GM23338 (cell line): Measurements from ENCODE around the gene FOXK2. TPM values are rescaled to one million over a fixed set of nuclear protein-coding genes. Genes with fewer than 3 reads are reported as not detected.

ENCODE experiments used
- ATAC-seq: fragments of 200-7000 bp; cut with Tn5 transposase; 3 replicates; pipeline ENCODE4 v1.9.1; 2020
- DNase-seq: peaks from one replicate; pipeline ENCODE4 v3.0.0-alpha.2; 2015; ENCODE audit warnings: low spot score
- H2AFZ ChIP-seq: fragments of 200-600 bp; sonication (generic); 2 replicates; pipeline ENCODE4 v1.8.0; 2016; ENCODE audit warnings: antibody characterized with exemption, mild to moderate bottlenecking, moderate library complexity
- H3F3A ChIP-seq: fragments of 200-600 bp; sonication (generic); replicated peaks from 2 replicates; pipeline ENCODE4 v1.8.0; 2017; ENCODE audit warnings: antibody characterized with exemption, mixed run types, low read depth
- H3K27ac ChIP-seq: fragments of 200-600 bp; sonication (generic); 2 replicates; pipeline ENCODE4 v1.6.1; 2016; ENCODE audit warnings: low read depth
- H3K27me3 ChIP-seq: fragments of 200-600 bp; sonication (generic); 2 replicates; pipeline ENCODE4 v1.8.0; 2016; ENCODE audit warnings: mild to moderate bottlenecking, mixed run types, moderate library complexity; ENCODE audit not compliant: insufficient read depth
- H3K36me3 ChIP-seq: fragments of 200-600 bp; sonication (generic); 2 replicates; pipeline ENCODE4 v1.8.0; 2016; ENCODE audit warnings: mild to moderate bottlenecking; ENCODE audit not compliant: insufficient read depth
- H3K4me1 ChIP-seq: fragments of 200-600 bp; sonication (generic); 2 replicates; pipeline ENCODE4 v1.8.0; 2016; ENCODE audit warnings: mild to moderate bottlenecking, moderate library complexity; ENCODE audit not compliant: insufficient read depth
- H3K4me2 ChIP-seq: fragments of 200-600 bp; sonication (generic); 2 replicates; pipeline ENCODE4 v1.7.1; 2017; ENCODE audit warnings: mixed run types
- H3K4me3 ChIP-seq: fragments of 200-600 bp; sonication (generic); 2 replicates; pipeline ENCODE4 v1.6.1; 2016; ENCODE audit warnings: mixed run types
- H3K79me2 ChIP-seq: fragments of 200-600 bp; sonication (generic); replicated peaks from 2 replicates; pipeline ENCODE4 v1.8.0; 2017; ENCODE audit warnings: mild to moderate bottlenecking; ENCODE audit not compliant: insufficient read depth
- H3K9me2 ChIP-seq: fragments of 200-600 bp; sonication (generic); 2 replicates; pipeline ENCODE4 v1.8.0; 2017; ENCODE audit not compliant: insufficient read depth
- H4K20me1 ChIP-seq: fragments of 200-600 bp; sonication (generic); replicated peaks from 2 replicates; pipeline ENCODE4 v1.8.0; 2017; ENCODE audit warnings: mild to moderate bottlenecking; ENCODE audit not compliant: insufficient read depth
- H3K27ac Mint-ChIP-seq: 2 replicates; pipeline ENCODE4 v1.8.0; 2020; ENCODE audit warnings: inconsistent platforms, mild to moderate bottlenecking, moderate library complexity, mixed read lengths
- H3K27me3 Mint-ChIP-seq: 3 replicates; pipeline ENCODE4 v1.8.0; 2022; ENCODE audit warnings: low read depth, mild to moderate bottlenecking, moderate library complexity, mixed read lengths, inconsistent platforms; ENCODE audit not compliant: insufficient read depth, poor library complexity
- H3K36me3 Mint-ChIP-seq: 3 replicates; pipeline ENCODE4 v1.8.0; 2021; ENCODE audit warnings: low read depth, mild to moderate bottlenecking, inconsistent platforms, moderate library complexity, mixed read lengths
- H3K4me1 Mint-ChIP-seq: 3 replicates; pipeline ENCODE4 v1.8.0; 2020; ENCODE audit warnings: mild to moderate bottlenecking, inconsistent platforms, mixed read lengths
- H3K4me3 Mint-ChIP-seq: 3 replicates; pipeline ENCODE4 v1.8.0; 2021; ENCODE audit warnings: moderate library complexity, mild to moderate bottlenecking, inconsistent platforms, mixed read lengths
- H3K9me3 Mint-ChIP-seq: 3 replicates; pipeline ENCODE4 v1.8.0; 2020; ENCODE audit warnings: moderate library complexity, mild to moderate bottlenecking, inconsistent platforms, mixed read lengths
- CTCF ChIP-seq, 2 experiments: fragments of 200-600 bp in 1 of 2; sonication (generic) in 1 of 2; conservative IDR thresholded peaks; 2 replicates each; pipeline versions ENCODE4 v1.5.1 to v1.6.1; 2016 to 2017; ENCODE audit warnings: antibody characterized with exemption in 2 of 2, low read depth in 2 of 2, mild to moderate bottlenecking in 2 of 2, moderate library complexity in 1 of 2
- EZH2 ChIP-seq: fragments of 200-600 bp; sonication (generic); IDR thresholded peaks from one replicate; pipeline ENCODE4 v1.8.0; 2017; ENCODE audit warnings: antibody characterized with exemption, mild to moderate bottlenecking, low read depth; ENCODE audit not compliant: unreplicated experiment
- EZH2phosphoT487 ChIP-seq: fragments of 200-600 bp; sonication (generic); IDR thresholded peaks from one replicate; pipeline ENCODE4 v1.8.1; 2018; ENCODE audit warnings: antibody characterized with exemption; ENCODE audit not compliant: unreplicated experiment
- JUNB ChIP-seq: IDR thresholded peaks from one replicate; pipeline ENCODE4 v1.6.1; 2016; ENCODE audit warnings: antibody characterized with exemption; ENCODE audit not compliant: unreplicated experiment
- NANOG ChIP-seq: IDR thresholded peaks from 2 replicates; pipeline ENCODE4 v1.6.1; 2016; ENCODE audit warnings: antibody characterized with exemption, borderline replicate concordance
- POLR2AphosphoS5 ChIP-seq: IDR thresholded peaks from 2 replicates; pipeline ENCODE4 v1.6.1; 2016; ENCODE audit warnings: antibody characterized with exemption, low read depth
- STAT1 ChIP-seq: IDR thresholded peaks from one replicate; pipeline ENCODE4 v1.6.1; 2016; ENCODE audit warnings: antibody characterized with exemption; ENCODE audit not compliant: unreplicated experiment
- ZNF114 ChIP-seq: fragments of 250-450 bp; sonication (Bioruptor Pico); IDR thresholded peaks from 2 replicates; pipeline ENCODE4 v1.5.0; 2020; ENCODE audit warnings: mild to moderate bottlenecking, moderate library complexity
- polyA plus RNA-seq: library from polyadenylated mRNA; unstranded; fragments of >200 nt; fragmentation: Nextera tagmentation; extraction: Ambion mirVana; gene quantifications from 2 replicates; pipeline ENCODE4 v1.2.1, GENCODE V29; 2016
- total RNA-seq: library from RNA; depleted of rRNA; stranded (reverse); fragments of >200 nt; shearing (Covaris generic); gene quantifications from 2 replicates; pipeline ENCODE4 v1.2.3, GENCODE V29; 2014
- TF ChIP-seq, protein P1 (sequence below): fragments of 250-450 bp; sonication (Bioruptor Pico); IDR thresholded peaks from 2 replicates; pipeline ENCODE4 v1.5.0; 2020; ENCODE audit warnings: mild to moderate bottlenecking, moderate library complexity
- TF ChIP-seq, protein P2 (sequence below): IDR thresholded peaks from 2 replicates; pipeline ENCODE4 v1.6.1; 2016; ENCODE audit warnings: antibody characterized with exemption

Gene FOXK2
- total and polyA plus RNA-seq, 2 experiments from 2014 or later = 12.3 to 66.0 TPM

- TF ChIP-seq, protein P1, sequence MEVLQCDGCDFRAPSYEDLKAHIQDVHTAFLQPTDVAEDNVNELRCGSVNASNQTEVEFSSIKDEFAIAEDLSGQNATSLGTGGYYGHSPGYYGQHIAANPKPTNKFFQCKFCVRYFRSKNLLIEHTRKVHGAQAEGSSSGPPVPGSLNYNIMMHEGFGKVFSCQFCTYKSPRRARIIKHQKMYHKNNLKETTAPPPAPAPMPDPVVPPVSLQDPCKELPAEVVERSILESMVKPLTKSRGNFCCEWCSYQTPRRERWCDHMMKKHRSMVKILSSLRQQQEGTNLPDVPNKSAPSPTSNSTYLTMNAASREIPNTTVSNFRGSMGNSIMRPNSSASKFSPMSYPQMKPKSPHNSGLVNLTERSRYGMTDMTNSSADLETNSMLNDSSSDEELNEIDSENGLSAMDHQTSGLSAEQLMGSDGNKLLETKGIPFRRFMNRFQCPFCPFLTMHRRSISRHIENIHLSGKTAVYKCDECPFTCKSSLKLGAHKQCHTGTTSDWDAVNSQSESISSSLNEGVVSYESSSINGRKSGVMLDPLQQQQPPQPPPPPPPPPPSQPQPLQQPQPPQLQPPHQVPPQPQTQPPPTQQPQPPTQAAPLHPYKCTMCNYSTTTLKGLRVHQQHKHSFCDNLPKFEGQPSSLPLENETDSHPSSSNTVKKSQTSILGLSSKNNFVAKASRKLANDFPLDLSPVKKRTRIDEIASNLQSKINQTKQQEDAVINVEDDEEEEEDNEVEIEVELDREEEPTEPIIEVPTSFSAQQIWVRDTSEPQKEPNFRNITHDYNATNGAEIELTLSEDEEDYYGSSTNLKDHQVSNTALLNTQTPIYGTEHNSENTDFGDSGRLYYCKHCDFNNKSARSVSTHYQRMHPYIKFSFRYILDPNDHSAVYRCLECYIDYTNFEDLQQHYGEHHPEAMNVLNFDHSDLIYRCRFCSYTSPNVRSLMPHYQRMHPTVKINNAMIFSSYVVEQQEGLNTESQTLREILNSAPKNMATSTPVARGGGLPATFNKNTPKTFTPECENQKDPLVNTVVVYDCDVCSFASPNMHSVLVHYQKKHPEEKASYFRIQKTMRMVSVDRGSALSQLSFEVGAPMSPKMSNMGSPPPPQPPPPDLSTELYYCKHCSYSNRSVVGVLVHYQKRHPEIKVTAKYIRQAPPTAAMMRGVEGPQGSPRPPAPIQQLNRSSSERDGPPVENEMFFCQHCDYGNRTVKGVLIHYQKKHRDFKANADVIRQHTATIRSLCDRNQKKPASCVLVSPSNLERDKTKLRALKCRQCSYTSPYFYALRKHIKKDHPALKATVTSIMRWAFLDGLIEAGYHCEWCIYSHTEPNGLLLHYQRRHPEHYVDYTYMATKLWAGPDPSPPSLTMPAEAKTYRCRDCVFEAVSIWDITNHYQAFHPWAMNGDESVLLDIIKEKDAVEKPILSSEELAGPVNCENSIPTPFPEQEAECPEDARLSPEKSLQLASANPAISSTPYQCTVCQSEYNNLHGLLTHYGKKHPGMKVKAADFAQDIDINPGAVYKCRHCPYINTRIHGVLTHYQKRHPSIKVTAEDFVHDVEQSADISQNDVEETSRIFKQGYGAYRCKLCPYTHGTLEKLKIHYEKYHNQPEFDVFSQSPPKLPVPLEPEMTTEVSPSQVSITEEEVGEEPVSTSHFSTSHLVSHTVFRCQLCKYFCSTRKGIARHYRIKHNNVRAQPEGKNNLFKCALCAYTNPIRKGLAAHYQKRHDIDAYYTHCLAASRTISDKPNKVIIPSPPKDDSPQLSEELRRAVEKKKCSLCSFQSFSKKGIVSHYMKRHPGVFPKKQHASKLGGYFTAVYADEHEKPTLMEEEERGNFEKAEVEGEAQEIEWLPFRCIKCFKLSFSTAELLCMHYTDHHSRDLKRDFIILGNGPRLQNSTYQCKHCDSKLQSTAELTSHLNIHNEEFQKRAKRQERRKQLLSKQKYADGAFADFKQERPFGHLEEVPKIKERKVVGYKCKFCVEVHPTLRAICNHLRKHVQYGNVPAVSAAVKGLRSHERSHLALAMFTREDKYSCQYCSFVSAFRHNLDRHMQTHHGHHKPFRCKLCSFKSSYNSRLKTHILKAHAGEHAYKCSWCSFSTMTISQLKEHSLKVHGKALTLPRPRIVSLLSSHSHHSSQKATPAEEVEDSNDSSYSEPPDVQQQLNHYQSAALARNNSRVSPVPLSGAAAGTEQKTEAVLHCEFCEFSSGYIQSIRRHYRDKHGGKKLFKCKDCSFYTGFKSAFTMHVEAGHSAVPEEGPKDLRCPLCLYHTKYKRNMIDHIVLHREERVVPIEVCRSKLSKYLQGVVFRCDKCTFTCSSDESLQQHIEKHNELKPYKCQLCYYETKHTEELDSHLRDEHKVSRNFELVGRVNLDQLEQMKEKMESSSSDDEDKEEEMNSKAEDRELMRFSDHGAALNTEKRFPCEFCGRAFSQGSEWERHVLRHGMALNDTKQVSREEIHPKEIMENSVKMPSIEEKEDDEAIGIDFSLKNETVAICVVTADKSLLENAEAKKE (CRISPR knock-in tag) = no peak
- TF ChIP-seq, protein P2, sequence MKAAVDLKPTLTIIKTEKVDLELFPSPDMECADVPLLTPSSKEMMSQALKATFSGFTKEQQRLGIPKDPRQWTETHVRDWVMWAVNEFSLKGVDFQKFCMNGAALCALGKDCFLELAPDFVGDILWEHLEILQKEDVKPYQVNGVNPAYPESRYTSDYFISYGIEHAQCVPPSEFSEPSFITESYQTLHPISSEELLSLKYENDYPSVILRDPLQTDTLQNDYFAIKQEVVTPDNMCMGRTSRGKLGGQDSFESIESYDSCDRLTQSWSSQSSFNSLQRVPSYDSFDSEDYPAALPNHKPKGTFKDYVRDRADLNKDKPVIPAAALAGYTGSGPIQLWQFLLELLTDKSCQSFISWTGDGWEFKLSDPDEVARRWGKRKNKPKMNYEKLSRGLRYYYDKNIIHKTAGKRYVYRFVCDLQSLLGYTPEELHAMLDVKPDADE = no peak
- no peak for TF ChIP-seq EZH2phosphoT487
- no peak for TF ChIP-seq EZH2
Measured at GRCh38 chr17:82489117-82489516, 30.4 kb upstream of the FOXK2 start (continued).

DNA sequence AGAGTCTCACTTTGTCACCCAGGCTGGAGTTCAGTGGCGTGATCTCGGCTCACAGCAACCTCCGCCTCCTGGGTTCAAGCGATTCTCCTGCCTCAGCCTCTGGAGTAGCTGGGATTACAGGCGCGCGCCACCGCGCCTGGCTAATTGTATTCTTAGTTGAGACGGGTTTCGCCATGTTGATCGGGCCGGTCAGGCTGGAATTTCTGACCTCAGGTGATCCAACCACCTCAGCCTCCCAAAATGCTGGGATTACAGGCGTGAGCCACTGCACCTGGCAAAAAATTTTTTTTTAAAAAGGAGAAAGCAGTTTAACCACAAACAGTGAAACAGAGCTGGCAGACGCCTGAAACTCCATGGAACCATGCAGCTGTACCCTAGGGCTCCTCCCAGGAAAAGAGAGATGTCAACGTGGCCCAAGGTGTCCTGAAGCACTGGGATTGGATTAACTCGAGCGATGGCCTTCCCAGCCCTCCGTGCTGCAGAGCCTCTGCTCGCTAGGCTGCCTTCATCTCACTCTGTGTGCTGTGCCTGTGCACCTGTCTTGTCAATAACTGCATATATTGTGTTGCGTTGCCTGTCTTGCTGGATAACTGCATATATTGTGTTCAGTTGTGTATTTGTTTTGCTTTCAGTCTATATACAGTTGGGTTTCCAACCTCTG, 29.6 kb upstream of the FOXK2 start:
- H3K27ac ChIP-seq = no peak overlapping the region
- no peak overlapping the region for H3K4me2 ChIP-seq
- H3F3A ChIP-seq = peaks cover 8% of the 10 kb centered on the region; the same call in 1 of the 2 replicates
- H3K9me2 ChIP-seq = no peaks in the 10 kb centered on the region
- Mint-ChIP-seq H3K27me3 (peaks cover 22% of the 10 kb centered on the region), H3K4me1 (peaks cover 5% of the 10 kb centered on the region; the same call in 2 of the 3 replicates), H3K27ac (no peak overlapping the region), H3K9me3 (peaks cover 6% of the 10 kb centered on the region; the same call in 2 of the 3 replicates), H3K36me3 (peaks cover 32% of the 10 kb centered on the region), H3K4me3 (no peak overlapping the region)
- H3K4me1 ChIP-seq = peaks cover 8% of the 10 kb centered on the region; the same call in 1 of the 2 replicates
- no peaks in the 10 kb centered on the region for H4K20me1 ChIP-seq
- H2AFZ ChIP-seq = no peak overlapping the region
- no peaks in the 10 kb centered on the region for H3K27me3 ChIP-seq
- DNase-seq = no peak
- no peak for ATAC-seq
- no peak overlapping the region for H3K4me3 ChIP-seq
- no peaks in the 10 kb centered on the region for H3K79me2 ChIP-seq
- H3K36me3 ChIP-seq = no peaks in the 10 kb centered on the region
- TF ChIP-seq ZNF114 (CRISPR knock-in tag) = no peak
- TF ChIP-seq POLR2AphosphoS5 = no peak
- no peak for TF ChIP-seq STAT1
- TF ChIP-seq, protein P2 = no peak
- no peak for TF ChIP-seq EZH2
- TF ChIP-seq NANOG = no peak
- TF ChIP-seq CTCF (conservative IDR thresholded peaks at IDR 0.05; ENCODE audit: low read depth in 2 of 2) = no peak
- no peak for TF ChIP-seq EZH2phosphoT487
- no peak for TF ChIP-seq JUNB
